ENCODE data around the gene CHRNB2.

Gene CHRNB2

GRCh38 chr1:154553056-154554030 is 14.2 kb upstream of the CHRNB2 start:
- no peak for DNase-seq

DNA sequence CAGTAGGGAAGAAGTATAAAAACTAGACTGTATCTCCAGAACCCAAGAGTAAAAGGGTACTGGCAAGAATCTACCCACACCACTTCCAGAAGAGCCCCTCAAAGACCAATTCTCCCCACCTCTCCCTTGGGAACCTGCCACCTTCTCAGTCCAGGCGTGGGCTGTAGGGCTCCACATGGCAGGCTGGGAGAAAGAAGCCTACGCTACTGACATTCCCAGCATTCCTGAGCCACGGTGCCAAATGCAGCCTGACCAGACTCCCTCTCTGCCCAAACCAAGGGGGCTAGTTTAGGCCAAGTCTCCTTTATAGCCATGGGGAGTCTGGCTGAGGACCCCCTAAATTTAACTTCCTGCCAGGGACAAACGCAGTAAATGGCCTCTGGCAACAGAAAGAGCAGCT is 11.2 kb upstream of the CHRNB2 start:
- no peak for DNase-seq

- DNase-seq = no peak
Observed at GRCh38 chr1:154557248-154557938, 10.2 kb upstream of the CHRNB2 start.

- DNase-seq = no peak
Observed at GRCh38 chr1:154557939-154558719, 9.4 kb upstream of the CHRNB2 start, which contains the start of gene UBE2Q1. Gene UBE2Q1, minus strand, starts transcription at chr1:154558662. Its CDS starts 109 bp downstream, at chr1:154558553.

GRCh38 chr1:154558720-154559465 is 8.7 kb upstream of the CHRNB2 start:
- DNase-seq = peak; percentile 84 to 95

DNA sequence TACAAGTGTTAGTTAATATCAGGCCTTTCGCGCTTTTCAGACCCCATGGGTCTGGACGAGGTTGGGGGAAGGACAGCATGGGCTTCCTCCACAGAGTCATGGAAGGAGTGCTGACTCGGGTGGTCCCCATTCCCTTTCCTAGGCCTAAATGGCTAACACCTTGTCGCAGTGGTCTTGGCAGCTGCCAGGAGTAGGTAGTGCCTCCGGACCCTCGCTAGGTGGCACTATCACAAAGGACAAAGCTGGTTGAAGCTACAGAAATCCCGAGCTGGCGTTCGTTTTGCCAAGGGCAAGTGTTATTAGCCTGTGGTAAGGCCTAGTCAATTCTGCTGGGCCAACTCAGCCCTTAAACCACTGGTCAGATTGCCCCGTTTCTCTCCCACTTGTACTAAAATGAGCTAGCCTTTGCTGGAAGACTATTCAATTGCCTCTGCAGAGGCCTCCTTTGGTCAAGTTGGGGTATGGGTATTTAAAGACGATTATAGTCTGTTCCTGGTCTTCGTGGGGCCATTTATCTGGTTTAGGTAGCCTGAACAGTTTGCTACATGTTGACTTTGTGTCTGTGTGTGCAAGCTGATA is 8.0 kb upstream of the CHRNB2 start:
- peak; percentile 29 to 76 for DNase-seq

DNA sequence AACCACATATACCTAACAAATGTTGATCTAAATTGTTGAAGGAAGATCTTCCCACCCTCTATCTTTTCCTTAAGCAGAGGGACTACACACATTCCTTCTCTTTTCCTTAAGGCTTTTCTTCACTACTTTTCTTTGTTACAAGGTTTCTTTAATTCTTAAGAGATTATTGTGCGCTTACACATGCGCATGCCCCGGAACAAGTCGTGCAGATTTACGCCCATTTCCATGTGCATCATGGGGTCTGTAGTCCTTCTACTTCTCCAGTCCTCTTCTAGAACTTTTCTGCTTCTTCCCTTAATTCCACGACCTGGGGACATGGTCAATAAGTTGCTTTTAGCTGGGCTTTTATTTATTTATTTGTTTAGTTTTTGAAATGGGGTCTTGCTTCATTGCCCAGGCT is 1.7 kb upstream of the CHRNB2 start:
- no peak for DNase-seq

- no peak for DNase-seq
Observed at GRCh38 chr1:154568157-154568815, 708 bp downstream of the CHRNB2 start.

DNA sequence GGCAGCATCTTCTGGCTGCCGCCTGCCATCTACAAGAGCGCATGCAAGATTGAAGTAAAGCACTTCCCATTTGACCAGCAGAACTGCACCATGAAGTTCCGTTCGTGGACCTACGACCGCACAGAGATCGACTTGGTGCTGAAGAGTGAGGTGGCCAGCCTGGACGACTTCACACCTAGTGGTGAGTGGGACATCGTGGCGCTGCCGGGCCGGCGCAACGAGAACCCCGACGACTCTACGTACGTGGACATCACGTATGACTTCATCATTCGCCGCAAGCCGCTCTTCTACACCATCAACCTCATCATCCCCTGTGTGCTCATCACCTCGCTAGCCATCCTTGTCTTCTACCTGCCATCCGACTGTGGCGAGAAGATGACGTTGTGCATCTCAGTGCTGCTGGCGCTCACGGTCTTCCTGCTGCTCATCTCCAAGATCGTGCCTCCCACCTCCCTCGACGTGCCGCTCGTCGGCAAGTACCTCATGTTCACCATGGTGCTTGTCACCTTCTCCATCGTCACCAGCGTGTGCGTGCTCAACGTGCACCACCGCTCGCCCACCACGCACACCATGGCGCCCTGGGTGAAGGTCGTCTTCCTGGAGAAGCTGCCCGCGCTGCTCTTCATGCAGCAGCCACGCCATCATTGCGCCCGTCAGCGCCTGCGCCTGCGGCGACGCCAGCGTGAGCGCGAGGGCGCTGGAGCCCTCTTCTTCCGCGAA is 3.8 kb downstream of the CHRNB2 start:
- DNase-seq = no peak

- no peak for DNase-seq
Observed at GRCh38 chr1:154571964-154572288, 4.3 kb downstream of the CHRNB2 start.

- DNase-seq = no peak
Observed at GRCh38 chr1:154572468-154573167, 5.0 kb downstream of the CHRNB2 start.

- DNase-seq = no peak
Observed at GRCh38 chr1:154573168-154573510, 5.6 kb downstream of the CHRNB2 start.

GRCh38 chr1:154574716-154575115 is 7.1 kb downstream of the CHRNB2 start:
- no peak for DNase-seq

DNA sequence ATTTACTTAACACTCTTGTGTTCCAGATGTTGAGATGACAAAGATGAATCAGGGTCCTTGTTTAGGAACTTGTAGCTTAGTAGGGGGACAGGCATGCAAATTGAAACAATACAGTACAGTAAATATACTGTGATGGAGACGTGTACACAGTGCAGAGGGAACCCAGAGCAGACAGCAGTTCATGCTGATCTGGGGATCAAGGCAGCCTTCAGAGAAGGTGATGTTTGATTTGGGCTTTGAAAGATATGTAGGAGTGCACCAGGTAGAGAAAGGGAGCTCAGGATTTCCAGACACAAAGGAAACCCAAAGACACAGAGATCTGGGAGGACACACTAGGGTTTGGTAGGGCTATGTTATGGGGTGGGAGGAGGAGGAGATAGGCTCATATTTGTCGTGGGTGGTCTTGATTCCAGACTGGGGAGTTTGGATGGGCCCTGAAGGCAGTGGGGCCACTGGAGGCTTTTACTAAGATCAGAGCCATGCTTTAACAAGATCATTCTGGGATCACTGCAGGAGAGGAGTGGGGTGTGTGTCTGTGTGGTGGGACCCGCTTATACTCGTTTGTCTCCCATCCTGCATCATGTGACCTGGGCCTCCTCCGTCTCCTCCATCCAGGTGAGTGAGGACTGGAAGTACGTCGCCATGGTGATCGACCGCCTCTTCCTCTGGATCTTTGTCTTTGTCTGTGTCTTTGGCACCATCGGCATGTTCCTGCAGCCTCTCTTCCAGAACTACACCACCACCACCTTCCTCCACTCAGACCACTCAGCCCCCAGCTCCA is 7.8 kb downstream of the CHRNB2 start:
- DNase-seq = no peak

GRCh38 chr1:154575951-154576566 is 8.5 kb downstream of the CHRNB2 start:
- DNase-seq = no peak

GRCh38 chr1:154577346-154578057 is 9.9 kb downstream of the CHRNB2 start:
- DNase-seq = no peak

DNA sequence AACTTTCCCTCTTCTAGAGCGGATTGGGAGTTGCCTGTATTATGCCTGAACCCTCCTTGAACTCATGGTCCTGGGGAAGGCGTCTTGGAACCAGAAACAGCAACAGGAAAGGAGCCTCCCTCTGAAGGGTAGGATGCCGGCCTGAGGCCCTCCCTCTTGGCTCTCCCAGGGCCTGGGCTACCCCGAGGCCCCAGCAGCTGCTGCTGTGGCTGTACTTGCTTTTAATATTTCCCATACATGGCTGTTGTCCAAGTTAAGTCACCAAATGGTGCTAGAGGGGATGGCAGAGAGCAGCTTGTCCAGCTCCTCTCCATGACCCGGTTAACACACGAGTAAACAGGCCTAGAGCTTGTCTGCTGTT is 10.5 kb downstream of the CHRNB2 start:
- no peak for DNase-seq

- no peak for DNase-seq
Observed at GRCh38 chr1:154579374-154579773, 11.8 kb downstream of the CHRNB2 start.

Data from SW 1271 (cell line).